Activated naive CD4-positive, alpha-beta T cell treated with anti-CD3 and anti-CD28 coated beads, Interleukin-2, amount 10 ng/mL, durations not matched to agents 7 days and 5 days (primary cell): ENCODE results near the gene RFFL.
A peak's percentile ranks its signal among the peaks of the same experiment; 100 is the strongest.

Experiments
- CTCF ChIA-PET: fragments of 350-600 bp; sonication (Branson Sonifier 250); formaldehyde crosslinking; loops from one replicate; lab custom pipeline; 2021; ENCODE audit warnings: antibody characterized with exemption; lab: Charles Lee
- DNase-seq: peaks from one replicate; pipeline ENCODE4 v3.0.0-alpha.2; 2020
- H3K27ac Mint-ChIP-seq: one replicate; pipeline ENCODE4 v1.8.0; 2021; ENCODE audit warnings: mild to moderate bottlenecking, moderate library complexity, mixed read lengths
- H3K27me3 Mint-ChIP-seq: one replicate; pipeline ENCODE4 v1.8.0; 2021; ENCODE audit warnings: mild to moderate bottlenecking, mixed read lengths
- H3K36me3 Mint-ChIP-seq: one replicate; pipeline ENCODE4 v1.8.0; 2021; ENCODE audit warnings: mixed read lengths
- H3K4me1 Mint-ChIP-seq: one replicate; pipeline ENCODE4 v1.8.0; 2021; ENCODE audit warnings: mixed read lengths
- H3K4me3 Mint-ChIP-seq: one replicate; pipeline ENCODE4 v1.8.0; 2021; ENCODE audit warnings: mild to moderate bottlenecking, moderate library complexity, mixed read lengths
- H3K9me3 Mint-ChIP-seq: one replicate; pipeline ENCODE4 v1.8.0; 2021; ENCODE audit warnings: mixed read lengths

RFFL gene

GRCh38 chr17:35088356-35088880 is 24.9 kb upstream of the RFFL start:
- Mint-ChIP-seq H3K4me1 (peaks cover 54% of the 10 kb centered on the region), H3K27ac (peak overlapping the region; percentile 89), H3K27me3 (no peaks in the 10 kb centered on the region), H3K4me3 (peak overlapping the region; percentile 89), H3K9me3 (no peaks in the 10 kb centered on the region), H3K36me3 (peaks cover 2% of the 10 kb centered on the region)
- peak; percentile 27 for DNase-seq
- CTCF ChIA-PET = interaction anchor here (0.7 to 2.4 kb wide), 6 partner anchors 25 to 90 kb away, joined by 3 to 8 read pairs (median 4); partner anchors contain the start of gene RFFL

- Mint-ChIP-seq H3K4me3 (peak overlapping the region; percentile 89), H3K27ac (peak overlapping the region; percentile 89), H3K27me3 (no peaks in the 10 kb centered on the region), H3K9me3 (no peaks in the 10 kb centered on the region), H3K4me1 (peaks cover 60% of the 10 kb centered on the region), H3K36me3 (peaks cover 2% of the 10 kb centered on the region)
- DNase-seq = peak; percentile 50
- CTCF ChIA-PET = interaction anchor here (0.7 to 2.4 kb wide), 7 partner anchors 23 to 89 kb away, joined by 3 to 8 read pairs (median 3); partner anchors contain the start of gene RFFL
Observed at GRCh38 chr17:35087731-35088355, 24.3 kb upstream of the RFFL start.

- Mint-ChIP-seq H3K9me3 (no peaks in the 10 kb centered on the region), H3K27me3 (no peaks in the 10 kb centered on the region), H3K4me3 (peak overlapping the region; percentile 89), H3K4me1 (peaks cover 68% of the 10 kb centered on the region), H3K27ac (peak overlapping the region; percentile 89), H3K36me3 (peaks cover 2% of the 10 kb centered on the region)
- CTCF ChIA-PET = interaction anchor here (0.8 to 2.4 kb wide), 5 partner anchors 22 to 88 kb away, joined by 3 to 8 read pairs (median 3); partner anchors contain the start of gene RFFL
- DNase-seq = no peak
Observed at GRCh38 chr17:35086931-35087573, 23.5 kb upstream of the RFFL start.

- Mint-ChIP-seq H3K27ac (no peak overlapping the region), H3K27me3 (no peaks in the 10 kb centered on the region), H3K9me3 (no peaks in the 10 kb centered on the region), H3K36me3 (peaks cover 2% of the 10 kb centered on the region), H3K4me1 (peaks cover 74% of the 10 kb centered on the region), H3K4me3 (no peak overlapping the region)
- no peak for DNase-seq
- CTCF ChIA-PET = interaction anchor here (0.7 to 2.4 kb wide), 5 partner anchors 12 to 88 kb away, joined by 3 to 8 read pairs (median 4); partner anchors contain the start of gene RFFL
Observed at GRCh38 chr17:35086164-35086563, 22.7 kb upstream of the RFFL start.

- H3K36me3 Mint-ChIP-seq = peaks cover 2% of the 10 kb centered on the region
- CTCF ChIA-PET = interaction anchor here (0.6 to 1.5 kb wide), 4 partner anchors 22 to 86 kb away, joined by 3 to 5 read pairs (median 4); partner anchors contain the start of gene RFFL
- H3K27me3 Mint-ChIP-seq = no peaks in the 10 kb centered on the region
- H3K4me1 Mint-ChIP-seq = peaks cover 75% of the 10 kb centered on the region
- DNase-seq = no peak
- no peak overlapping the region for H3K27ac Mint-ChIP-seq
- no peaks in the 10 kb centered on the region for H3K9me3 Mint-ChIP-seq
- H3K4me3 Mint-ChIP-seq = no peak overlapping the region
Observed at GRCh38 chr17:35084987-35085386, 21.5 kb upstream of the RFFL start.

GRCh38 chr17:35083071-35083470 is 19.6 kb upstream of the RFFL start:
- Mint-ChIP-seq H3K9me3 (no peaks in the 10 kb centered on the region), H3K36me3 (peaks cover 2% of the 10 kb centered on the region)

GRCh38 chr17:35082073-35082657 is 18.7 kb upstream of the RFFL start:
- Mint-ChIP-seq H3K4me3 (no peak overlapping the region), H3K27ac (peak overlapping the region; percentile 64)

More at GRCh38 chr17:35083071-35083470, 19.6 kb upstream of the RFFL start:
- H3K27ac Mint-ChIP-seq = no peak overlapping the region
- DNase-seq = no peak
- CTCF ChIA-PET = interaction anchor here (0.9 to 1.4 kb wide), 4 partner anchors 9 to 85 kb away, joined by 3 to 4 read pairs (median 4); partner anchors contain the start of gene RAD51D
- H3K4me3 Mint-ChIP-seq = no peak overlapping the region
- peaks cover 74% of the 10 kb centered on the region for H3K4me1 Mint-ChIP-seq
- H3K27me3 Mint-ChIP-seq = no peaks in the 10 kb centered on the region

GRCh38 chr17:35081638-35082037 is 18.1 kb upstream of the RFFL start:
- no peak overlapping the region for H3K4me3 Mint-ChIP-seq
- peaks cover 2% of the 10 kb centered on the region for H3K36me3 Mint-ChIP-seq
- no peak overlapping the region for H3K27ac Mint-ChIP-seq
- H3K9me3 Mint-ChIP-seq = no peaks in the 10 kb centered on the region
- peaks cover 68% of the 10 kb centered on the region for H3K4me1 Mint-ChIP-seq
- H3K27me3 Mint-ChIP-seq = no peaks in the 10 kb centered on the region
- CTCF ChIA-PET = no interaction called here
- DNase-seq = no peak

More at GRCh38 chr17:35082073-35082657, 18.7 kb upstream of the RFFL start:
- Mint-ChIP-seq H3K36me3 (peaks cover 2% of the 10 kb centered on the region), H3K27me3 (no peaks in the 10 kb centered on the region), H3K4me1 (peaks cover 71% of the 10 kb centered on the region), H3K9me3 (no peaks in the 10 kb centered on the region)
- CTCF ChIA-PET = interaction anchor here (0.9 to 1.4 kb wide), 4 partner anchors 8 to 84 kb away, joined by 3 to 4 read pairs (median 4); partner anchors contain the start of gene RAD51D
- no peak for DNase-seq

GRCh38 chr17:35080536-35080935 is 17.0 kb upstream of the RFFL start:
- peaks cover 60% of the 10 kb centered on the region for H3K4me1 Mint-ChIP-seq
- peaks cover 4% of the 10 kb centered on the region for H3K36me3 Mint-ChIP-seq
- no peak for DNase-seq
- H3K4me3 Mint-ChIP-seq = no peak overlapping the region
- no peaks in the 10 kb centered on the region for H3K27me3 Mint-ChIP-seq
- H3K27ac Mint-ChIP-seq = peak overlapping the region; percentile 68
- H3K9me3 Mint-ChIP-seq = no peaks in the 10 kb centered on the region
- CTCF ChIA-PET = interaction anchor here (1.0 to 1.7 kb wide), 6 partner anchors 9 to 58 kb away, joined by 3 to 7 read pairs (median 4); no protein-coding TSS in a partner anchor

GRCh38 chr17:35079547-35080423 is 16.3 kb upstream of the RFFL start:
- CTCF ChIA-PET = interaction anchor here (1.0 to 1.7 kb wide), 5 partner anchors 10 to 57 kb away, joined by 3 to 7 read pairs (median 3); no protein-coding TSS in a partner anchor
- Mint-ChIP-seq H3K9me3 (no peaks in the 10 kb centered on the region), H3K4me3 (no peak overlapping the region), H3K27ac (peak overlapping the region; percentile 68), H3K27me3 (no peaks in the 10 kb centered on the region), H3K36me3 (peaks cover 2% of the 10 kb centered on the region), H3K4me1 (peaks cover 61% of the 10 kb centered on the region)
- DNase-seq = no peak

GRCh38 chr17:35076874-35077273 is 13.4 kb upstream of the RFFL start:
- DNase-seq = no peak
- H3K27ac Mint-ChIP-seq = no peak overlapping the region
- peaks cover 5% of the 10 kb centered on the region for H3K36me3 Mint-ChIP-seq
- CTCF ChIA-PET = interaction anchor here (1.0 to 1.1 kb wide), 2 partner anchors 9 to 13 kb away, joined by 3 to 7 read pairs; partner anchors contain the start of gene RFFL
- no peak overlapping the region for H3K4me3 Mint-ChIP-seq
- H3K9me3 Mint-ChIP-seq = no peaks in the 10 kb centered on the region
- peaks cover 75% of the 10 kb centered on the region for H3K4me1 Mint-ChIP-seq
- no peaks in the 10 kb centered on the region for H3K27me3 Mint-ChIP-seq

GRCh38 chr17:35074711-35075707 is 11.5 kb upstream of the RFFL start:
- CTCF ChIA-PET = interaction anchor here (0.8 to 1.7 kb wide), 3 partner anchors 11 to 15 kb away, joined by 3 to 8 read pairs (median 3); no protein-coding TSS in a partner anchor
- Mint-ChIP-seq H3K27ac (peak overlapping the region; percentile 69), H3K4me3 (no peak overlapping the region), H3K9me3 (no peaks in the 10 kb centered on the region), H3K36me3 (peaks cover 13% of the 10 kb centered on the region), H3K27me3 (no peaks in the 10 kb centered on the region), H3K4me1 (peaks cover 61% of the 10 kb centered on the region)
- DNase-seq = no peak
